RPMI7951 (cell line): Measurements from ENCODE around the gene DOCK2. TPM values are rescaled to one million over a fixed set of nuclear protein-coding genes. Genes with fewer than 3 reads are reported as not detected.
"Not testable (repeated sequence)": the region's sequence is repeated elsewhere in the genome, so short reads cannot be mapped to it uniquely, and the experiment has no call there.

Experiments used
- DNase-seq: peaks from one replicate; pipeline ENCODE4 v3.0.0-alpha.2; 2012; ENCODE audit warnings: low read depth
- total RNA-seq: library from RNA; depleted of rRNA; stranded (reverse); fragments of >200 nt; shearing (Covaris generic); gene quantifications from 2 replicates; pipeline ENCODE4 v1.2.3, GENCODE V29; 2014

DOCK2 gene
- total RNA-seq, 1 experiment from 2014 or later = 12.5 TPM

DNA sequence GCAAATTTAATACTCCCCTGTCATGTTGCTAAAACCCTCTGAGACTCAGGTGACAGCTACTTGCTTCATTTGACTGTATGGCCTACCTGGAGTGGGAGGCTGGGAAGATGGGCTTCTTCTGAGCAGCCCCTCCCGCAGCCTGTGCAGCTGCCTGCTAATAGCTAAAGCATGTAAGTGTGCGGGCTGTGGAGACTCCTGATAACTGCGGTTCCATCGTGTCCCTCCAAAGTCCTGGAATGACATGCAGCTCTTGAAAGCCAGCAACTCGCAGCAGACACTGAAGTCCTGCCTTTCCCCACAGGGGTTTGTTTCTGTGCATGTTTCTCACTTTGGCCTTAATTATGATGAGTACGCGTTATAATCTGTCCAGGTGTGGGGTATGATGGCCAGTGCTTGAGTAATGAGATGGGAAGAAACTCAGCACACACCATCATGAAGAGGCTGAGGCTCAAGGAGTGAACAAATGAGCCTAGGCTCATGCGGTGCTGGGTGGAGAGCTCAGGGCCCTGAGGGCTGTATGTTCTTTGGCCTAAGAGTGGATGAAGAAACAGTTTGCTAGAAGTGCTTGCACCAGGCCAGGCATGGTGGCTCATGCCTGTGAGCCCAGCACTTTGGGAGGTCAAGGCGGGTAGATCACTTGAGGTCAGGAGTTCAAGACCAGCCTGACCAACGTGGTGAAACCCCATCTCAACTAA, 119.1 kb downstream of the DOCK2 start:
- no peak for DNase-seq

DNA sequence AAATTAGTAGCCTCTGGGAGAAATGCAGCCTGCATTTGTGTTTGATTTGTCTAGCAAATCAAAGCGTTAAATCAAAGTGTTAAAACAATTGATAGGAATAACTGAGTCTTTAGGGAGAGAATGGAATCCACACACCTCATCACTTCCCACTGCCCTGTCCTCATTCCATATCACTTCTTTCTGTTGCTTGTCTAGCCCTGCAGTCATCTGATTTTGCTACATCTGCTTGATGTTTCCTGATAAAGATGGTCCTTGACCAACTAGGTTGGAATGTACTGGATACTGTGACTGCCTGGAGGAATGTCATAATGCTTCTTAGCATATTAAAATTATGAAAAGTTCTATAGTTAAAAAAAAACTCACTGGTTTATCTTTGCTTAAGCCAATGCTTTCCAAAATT, 119.9 kb downstream of the DOCK2 start:
- DNase-seq = no peak

DNA sequence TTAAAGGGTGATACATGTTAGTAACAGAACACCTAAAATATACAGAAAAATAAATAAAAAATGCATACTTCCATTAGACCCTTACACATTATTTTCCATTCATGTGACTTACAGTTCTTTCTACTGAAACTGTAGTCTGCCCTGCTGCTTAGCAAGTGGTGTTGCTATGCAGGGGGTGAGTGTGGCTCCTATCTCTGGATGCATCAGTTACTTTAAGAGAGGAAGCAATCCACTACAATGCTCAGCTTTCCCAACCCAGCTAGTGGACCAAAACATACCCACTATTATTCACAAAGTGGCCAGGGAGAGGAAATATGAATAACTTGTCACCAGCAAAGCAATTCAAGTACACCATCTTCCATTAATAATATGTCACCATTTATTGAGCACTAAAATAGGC, 121.8 kb downstream of the DOCK2 start:
- DNase-seq = no peak

DNA sequence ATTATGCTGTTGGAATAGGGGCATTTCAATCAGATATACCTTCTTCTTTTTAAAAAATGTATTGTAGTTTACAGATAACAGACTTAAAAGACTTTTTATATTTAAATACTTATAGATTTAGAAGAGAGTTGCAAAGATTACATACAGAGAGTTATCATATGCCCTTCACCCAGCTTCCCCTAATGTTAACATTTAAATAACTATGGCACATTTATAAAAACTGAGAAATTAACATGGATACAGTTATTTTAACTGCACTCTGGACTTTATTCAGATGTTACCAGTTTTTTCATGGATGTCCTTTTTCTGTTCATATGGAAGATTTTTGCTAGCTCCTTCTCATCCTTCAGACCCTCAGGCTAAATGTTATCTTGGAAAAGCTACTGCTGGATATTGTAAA, 123.2 kb downstream of the DOCK2 start:
- DNase-seq = no peak

DNA sequence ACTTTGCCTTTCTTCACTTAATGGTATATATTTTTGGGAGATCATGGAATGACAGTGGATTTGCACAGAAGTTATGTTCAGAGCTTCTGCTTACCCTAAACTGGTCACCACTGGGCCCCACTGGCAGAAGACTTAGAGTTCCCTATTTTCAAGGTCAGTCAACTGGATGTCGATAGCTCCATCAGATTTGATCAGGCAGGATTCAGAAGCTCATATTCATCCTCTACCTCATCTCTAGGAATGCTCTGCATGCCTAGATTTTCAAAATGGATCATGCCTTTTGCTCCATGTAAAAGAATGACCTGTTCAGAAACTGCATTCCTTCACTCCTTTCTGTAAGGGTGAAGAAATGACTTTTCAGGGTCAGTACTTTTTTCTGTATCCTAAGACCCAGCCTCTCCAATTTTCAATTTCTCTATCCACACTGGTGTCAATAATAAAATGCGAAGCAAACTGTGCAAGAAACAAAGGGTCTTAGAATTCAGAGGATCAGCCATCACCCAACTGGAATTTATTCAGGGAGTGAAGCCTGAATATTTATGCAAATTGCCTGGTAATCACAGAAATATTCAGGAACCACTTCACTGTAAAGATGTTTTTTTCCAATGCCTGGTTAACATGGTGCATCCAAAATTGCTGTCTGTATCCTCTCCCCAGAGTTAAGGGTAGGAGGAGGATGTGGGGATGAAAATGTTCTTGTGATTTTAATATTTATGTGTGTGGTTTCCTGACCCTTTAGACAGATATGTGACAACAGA, 125.4 kb downstream of the DOCK2 start:
- peak; percentile 62 for DNase-seq

DNA sequence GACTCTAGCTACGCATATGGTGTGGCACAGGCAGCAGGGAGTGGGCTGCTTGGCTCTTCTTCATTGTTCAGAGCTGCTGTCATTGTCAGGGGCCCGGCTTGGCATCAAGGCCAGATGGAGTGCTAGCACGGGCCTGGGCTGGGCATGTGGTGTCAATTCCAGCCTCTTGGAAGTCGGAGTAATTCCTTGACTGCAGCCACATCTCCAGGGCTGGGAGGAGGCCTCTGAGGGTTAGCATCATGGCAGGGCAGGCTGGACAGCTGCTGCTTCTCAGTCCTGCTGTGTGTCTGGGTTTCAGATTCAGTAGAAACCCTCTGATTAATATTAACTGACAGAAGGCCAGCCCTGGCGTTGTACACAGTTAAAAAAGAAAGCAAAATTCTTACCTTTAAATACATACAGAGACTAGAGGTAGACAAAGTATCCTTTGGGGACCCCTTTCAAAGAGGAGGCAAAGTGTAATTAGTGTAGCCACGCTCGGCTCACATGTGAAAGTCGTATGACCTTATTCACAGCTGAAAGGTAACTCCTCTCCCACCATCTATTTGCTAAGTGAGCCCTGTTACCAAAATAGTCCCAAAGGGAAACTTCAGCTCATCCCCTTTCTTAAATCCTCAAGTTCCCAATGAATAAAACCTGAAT, 126.4 kb downstream of the DOCK2 start:
- peak; percentile 59 for DNase-seq

DNA sequence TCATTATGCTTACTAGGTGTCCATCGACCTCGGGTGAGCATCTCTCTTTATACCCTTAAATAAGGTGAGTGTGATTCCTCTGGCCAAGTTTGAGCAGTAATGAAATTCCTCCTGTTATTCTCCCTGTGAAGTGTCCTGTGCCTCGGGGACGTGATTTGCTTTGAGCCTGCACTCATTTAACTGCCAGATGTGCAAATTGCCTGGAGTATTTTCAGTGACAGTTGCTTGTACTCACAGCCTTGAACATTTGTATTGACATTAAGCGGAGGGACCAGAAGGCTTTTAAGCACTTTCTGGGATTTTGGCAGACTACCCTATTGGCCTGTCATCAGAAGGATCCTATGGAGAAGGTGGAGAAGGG, 126.9 kb downstream of the DOCK2 start:
- peak; percentile 26 for DNase-seq

DNA sequence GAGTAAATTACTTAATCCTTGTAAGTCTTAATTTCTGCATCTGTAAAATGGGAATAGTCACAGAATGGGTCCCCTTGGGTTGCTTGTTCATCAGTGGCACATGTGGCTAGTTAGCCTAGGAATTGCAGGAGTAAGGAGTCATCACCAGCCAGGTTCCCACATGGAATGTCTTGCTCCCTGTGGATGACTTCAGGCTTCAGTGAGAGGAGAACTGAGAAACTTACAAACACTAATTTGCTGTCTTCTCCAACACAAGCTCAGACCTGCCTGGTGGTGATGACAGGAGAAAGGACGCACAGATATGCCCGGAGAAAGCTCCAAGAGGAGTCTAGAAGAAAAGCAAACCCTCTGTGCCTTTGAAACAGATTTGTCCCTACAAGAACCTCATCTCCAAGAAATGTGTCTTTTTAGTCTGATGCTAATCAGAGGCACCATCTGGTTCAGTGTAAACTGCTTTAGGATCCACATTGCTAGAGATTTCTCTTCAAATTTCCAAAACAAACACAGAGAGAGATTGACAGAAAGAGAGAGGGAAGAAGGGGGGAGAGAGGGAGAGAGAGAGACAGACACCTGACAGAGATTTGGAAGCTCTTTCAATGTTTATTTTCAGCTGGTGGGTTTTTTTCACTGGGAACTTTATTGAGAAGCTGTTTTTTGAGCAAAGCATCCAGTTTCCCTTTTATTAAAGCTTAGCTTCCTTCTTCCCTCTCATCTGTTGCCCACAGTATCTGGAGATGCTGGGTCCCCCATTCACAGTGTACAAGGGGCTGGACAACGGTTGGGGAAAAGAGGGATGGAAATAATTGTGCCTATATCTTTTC, 128.3 kb downstream of the DOCK2 start:
- no peak for DNase-seq

DNA sequence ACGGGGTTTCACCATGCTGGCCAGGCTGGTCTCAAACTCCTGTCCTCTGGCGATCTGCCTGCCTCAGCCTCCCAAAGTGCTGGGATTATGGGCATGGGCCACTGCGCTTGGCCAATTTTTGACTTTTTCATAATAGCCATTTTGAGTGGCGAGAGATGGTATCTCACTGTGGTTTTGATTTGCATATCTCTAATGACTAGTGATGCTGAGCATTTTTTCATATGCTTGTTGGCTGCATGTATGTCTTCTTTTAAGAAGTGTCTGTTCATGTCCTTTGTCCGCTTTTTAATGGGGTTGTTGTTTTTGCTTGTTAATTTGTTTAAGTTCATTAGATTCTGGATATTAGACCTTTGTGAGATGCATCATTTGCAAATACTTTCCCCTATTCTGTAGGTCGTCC, 129.9 kb downstream of the DOCK2 start:
- not testable (repeated sequence) for DNase-seq

DNA sequence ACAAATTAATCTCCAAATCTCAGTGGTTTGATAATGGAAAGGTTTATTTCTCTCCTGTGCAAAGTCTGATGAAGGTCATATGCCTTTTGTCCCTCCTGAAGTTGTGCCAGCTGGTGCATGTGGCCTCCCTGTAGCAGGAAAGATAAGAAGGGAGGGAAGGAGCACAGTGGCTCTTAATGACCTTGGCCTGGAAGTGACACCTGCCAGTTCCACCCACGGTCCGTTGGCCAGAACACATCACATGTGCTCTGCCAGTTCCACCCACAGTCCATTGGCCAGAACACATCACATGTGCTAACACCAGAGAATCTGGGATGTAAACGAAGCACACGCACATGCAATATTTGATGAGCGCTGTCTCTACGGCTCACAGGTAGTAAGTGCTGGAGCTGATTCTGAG, 130.9 kb downstream of the DOCK2 start:
- no peak for DNase-seq

DNA sequence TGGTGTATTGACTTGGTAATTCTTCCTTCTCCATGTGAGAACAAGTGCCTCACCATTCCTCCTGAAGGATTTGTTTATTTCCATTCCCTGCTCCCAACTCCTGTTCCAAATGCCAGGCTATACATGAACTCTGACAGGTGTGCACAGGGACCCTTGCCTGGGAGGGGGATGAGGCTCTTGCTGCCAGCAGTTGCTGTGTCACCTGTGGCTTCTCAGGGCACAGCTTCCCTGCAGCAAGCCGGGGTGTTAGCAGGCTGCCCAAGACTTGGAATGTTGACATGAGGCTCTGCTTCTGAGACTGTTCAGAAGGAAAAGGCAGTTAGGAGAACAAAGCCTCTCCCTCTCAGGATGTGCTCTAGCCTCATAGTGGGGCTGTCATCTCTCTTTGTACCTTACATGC, 131.3 kb downstream of the DOCK2 start:
- DNase-seq = no peak

DNA sequence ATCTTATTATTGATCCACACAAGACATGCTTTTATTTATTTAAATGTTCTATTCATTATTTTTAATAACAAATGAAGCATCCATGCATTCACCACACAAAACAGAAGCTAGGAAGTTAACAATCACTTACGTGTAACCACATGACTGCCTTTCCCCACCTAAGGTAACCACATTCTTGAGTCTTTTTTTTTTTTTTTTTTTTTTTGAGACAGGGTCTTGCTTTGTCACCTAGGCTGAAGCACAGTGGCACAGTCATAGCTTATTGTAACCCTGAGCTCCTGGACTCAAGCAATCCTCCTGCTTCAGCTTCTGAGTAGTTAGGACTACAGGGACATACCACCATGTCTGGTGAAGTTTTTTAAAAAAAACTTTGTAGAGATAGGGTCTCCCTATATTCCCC, 133.0 kb downstream of the DOCK2 start:
- no peak for DNase-seq

DNA sequence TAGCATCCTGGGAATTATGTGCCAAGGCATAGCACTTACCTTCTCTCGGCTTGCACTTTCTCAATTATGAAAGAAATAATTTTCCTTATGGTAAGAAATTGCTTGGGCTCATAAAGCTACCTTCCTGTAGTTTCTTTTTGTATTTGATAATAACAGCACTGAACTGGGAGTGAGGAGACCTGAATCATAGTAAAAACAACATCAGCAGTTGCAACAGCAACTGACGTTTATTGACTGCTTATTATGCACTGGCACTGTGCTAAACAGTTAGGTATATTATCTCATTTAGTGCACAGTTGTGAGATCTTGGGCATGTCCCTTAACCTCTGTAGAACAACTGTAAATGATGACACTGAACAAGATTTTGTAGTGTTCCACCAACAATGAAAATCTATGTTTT, 135.2 kb downstream of the DOCK2 start:
- DNase-seq = no peak

DNA sequence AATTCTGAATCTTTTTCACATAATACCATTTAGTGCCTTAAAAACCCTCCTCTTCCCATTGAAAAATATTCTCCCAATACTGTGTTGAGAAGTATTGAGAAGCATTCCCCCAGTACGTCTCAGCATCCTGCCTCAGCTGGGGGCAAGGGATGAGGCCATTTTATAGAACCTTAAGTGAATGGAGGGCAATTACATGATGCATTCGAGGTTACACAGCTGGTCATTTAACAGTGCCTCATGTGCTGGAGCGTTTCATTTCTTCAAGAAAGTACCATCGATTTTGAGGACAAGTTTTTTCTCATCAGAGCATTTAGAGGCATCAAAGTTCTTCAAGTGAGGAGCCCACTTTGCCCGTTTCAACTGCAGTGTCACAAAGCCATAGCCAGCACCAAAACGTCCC, 135.6 kb downstream of the DOCK2 start:
- no peak for DNase-seq

DNA sequence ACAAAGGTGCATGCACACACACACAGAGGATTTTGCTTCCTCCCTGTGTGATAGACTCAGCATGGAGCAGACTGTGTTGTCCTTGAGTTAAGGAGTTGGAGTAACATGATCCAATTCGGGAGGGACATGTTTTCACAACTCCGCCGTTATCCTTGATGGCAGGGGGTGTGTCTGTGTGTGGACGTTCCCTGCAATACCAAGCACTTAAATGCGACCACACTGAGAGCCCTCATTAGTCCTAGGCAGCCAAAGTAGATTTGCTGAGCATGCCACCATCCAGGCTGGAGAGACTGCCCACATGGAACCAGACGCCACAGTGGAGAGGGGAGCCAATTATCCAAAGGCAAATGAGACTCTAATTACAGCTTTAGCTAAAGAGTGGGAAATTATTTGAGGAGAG, 140.1 kb downstream of the DOCK2 start:
- no peak for DNase-seq

DNA sequence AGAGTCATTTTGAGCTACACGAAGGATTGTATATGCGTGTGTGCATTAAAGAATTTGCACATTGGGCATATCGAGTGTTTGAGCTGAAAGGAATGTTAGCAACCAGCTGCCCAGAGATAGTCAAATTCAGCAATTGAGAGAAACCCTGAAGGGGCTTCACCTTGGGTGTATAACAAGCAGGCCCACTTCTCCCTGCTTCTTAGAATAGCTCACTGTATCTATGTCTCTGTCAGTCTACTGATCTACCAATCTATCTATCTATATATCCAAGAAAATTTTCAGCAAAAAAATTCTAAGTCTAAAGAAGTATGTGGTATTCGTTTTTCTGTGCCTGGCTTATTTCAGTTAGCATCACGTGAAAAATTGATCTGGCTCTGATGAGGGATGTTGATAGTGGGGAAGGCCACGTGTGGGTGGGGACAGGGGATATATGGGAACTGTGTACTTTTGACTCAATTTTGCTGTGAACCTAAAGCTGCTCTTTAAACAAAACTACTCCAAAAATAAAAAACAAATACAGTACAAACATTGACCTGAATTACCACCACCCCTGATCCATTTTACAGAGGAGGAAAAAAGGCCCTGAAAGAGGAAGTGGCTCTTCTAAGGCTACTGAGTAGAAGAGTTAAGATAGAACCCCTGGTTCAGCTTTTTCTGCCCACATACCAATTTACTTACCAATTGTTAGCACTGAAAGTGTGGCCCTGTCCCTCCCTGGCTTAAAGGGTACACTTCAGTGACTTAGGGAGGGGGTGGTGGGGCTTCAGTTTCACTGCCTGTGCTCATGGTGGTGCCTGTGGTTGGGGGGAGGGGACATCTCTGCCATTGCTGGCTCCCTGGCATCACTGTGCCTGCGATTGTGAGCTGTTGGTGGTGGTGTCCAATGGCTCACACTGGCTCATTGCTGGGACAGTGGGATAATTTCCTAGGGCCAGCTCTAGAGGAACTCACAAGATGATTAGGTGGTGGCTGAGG, 141.8 kb downstream of the DOCK2 start:
- no peak for DNase-seq

DNA sequence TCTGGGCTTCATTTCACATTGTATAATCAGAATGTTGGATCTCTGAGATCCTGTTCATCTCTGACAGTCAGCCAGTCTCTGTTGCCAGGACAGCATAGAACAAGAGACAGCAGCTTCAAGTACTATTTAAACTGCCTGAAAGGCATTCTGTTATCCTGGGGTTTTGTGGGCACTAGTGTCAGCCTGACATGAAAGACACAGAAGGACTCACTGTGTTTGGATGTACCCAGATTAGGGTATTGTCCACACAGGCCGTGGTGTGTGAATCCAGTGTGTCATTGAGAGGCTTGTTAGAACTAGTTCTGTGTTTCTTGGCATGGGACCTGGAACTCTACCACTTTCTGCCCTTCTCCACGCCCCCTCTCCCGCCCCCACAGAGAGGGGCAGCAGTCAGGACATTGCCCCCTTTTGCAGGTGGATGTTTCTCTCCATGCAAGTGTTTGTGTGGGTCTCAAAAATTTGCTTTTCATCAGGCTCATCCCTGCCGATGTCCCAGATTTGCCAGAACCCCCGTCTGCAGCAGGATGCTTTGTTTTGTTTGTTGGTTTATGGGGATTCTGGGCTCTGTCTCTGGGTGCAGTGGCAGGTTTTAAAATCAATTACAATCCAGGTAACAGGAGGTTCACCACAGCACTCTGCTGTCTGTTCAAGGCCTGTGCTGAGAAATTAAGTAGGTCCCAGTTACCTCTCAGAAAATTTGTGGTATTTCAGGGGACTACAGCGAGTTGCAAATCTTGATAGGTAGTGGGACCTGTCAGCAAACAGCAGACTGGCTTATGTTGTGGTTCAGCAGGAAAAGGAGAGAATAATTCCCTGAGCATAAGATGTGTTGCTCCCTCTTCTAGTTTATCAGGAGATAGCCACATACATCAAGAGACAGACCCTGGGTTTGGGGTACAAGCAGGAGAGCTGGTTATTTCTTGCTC, 144.6 kb downstream of the DOCK2 start:
- DNase-seq = no peak

DNA sequence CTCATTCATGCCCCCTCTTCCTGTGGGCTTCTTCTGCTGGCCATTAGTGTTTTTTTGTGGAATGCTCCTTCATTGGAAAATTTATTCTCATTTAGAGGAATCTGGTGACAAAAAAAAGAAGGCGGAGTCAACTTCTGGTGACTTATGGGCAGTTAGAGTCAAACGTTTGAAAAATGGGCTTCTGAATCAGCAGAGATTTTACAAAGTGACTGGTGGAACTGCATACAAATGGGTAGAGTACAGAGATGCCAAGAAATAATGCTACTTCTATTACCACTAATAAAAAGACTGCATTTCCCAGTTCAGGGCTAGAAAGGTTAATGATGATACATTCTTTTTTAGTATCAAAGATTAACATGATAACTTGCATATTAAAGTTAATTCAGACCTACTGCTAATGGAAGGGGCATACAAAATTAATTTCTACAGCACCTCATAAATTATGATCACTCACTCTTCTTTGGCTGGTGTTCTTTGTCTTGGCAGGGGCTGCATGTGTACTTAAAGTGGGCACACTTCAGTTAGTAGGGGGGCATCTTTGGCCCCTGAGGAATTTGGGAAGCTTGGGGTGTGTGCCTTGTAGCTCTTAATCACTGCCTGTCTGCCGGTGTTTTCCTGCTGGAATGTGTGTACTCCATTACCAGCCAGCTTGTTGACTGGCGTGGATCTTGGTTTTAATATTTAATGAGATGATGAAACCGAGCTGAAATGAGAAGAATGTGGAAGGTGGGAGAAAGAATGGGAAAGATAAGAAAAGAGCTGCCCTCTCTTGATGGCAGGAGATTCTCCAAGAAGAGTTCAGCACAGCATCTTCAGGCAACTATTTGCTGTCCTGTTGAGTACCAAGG, 148.9 kb downstream of the DOCK2 start:
- DNase-seq = peak; percentile 52

DNA sequence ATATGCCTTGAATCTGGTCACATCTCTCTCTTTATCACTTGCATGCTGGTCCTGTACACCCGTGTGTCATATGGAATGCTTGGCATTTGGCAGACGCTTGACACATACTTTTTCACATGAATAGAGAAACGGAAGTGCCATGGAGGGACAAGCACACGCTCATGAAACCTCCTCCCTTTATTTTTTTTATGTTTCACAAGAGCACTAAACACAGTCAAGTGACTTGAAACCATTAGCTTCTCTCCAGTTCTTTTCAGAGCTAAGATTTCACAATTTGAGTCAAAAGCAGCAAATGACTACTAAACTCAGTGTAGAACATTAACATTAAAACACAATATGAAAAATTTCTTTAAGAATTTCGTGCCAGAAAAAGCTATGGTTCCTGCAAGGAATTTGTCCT, 151.1 kb downstream of the DOCK2 start:
- peak; percentile 86 for DNase-seq
